HepG2 (cell line): ENCODE measurements around the gene ATP13A2.

ENCODE experiments used
- CAMTA2 ChIP-seq: sonication (generic); formaldehyde crosslinking; IDR thresholded peaks from 2 replicates; pipeline ENCODE4 v1.4.0; 2020; ENCODE audit warnings: mild to moderate bottlenecking, missing genetic modification reagents, borderline replicate concordance
- CTCF ChIP-seq: sonication (generic); formaldehyde crosslinking; IDR thresholded peaks from 2 replicates; pipeline ENCODE4 v1.5.0; 2020; ENCODE audit warnings: mild to moderate bottlenecking, missing genetic modification reagents, moderate library complexity
- EP300 ChIP-seq, 3 experiments: sonication (generic) in 1 of 3; formaldehyde crosslinking in 1 of 3; IDR thresholded peaks; 2 replicates each; pipeline versions ENCODE4 v1.5.1 to v1.6.1; 2011 to 2020; ENCODE audit warnings: low read depth in 2 of 3, low read length in 2 of 3, borderline replicate concordance in 1 of 3, improper control_type of control experiment in 1 of 3, mild to moderate bottlenecking in 1 of 3, missing genetic modification reagents in 1 of 3, moderate library complexity in 1 of 3
- EZH2 ChIP-seq: conservative IDR thresholded peaks from 2 replicates; pipeline ENCODE4 v1.6.1; 2012; ENCODE audit warnings: mild to moderate bottlenecking, low read depth, low read length, moderate library complexity
- KMT2A ChIP-seq: sonication (generic); formaldehyde crosslinking; IDR thresholded peaks from 2 replicates; pipeline ENCODE4 v1.4.0; 2020; ENCODE audit warnings: missing genetic modification reagents
- NR1H2 ChIP-seq: sonication (generic); formaldehyde crosslinking; IDR thresholded peaks from 2 replicates; pipeline ENCODE4 v1.8.1; 2022; ENCODE audit warnings: low read depth, missing genetic modification reagents, borderline replicate concordance
- SP2 ChIP-seq: sonication (generic); formaldehyde crosslinking; IDR thresholded peaks from 2 replicates; pipeline ENCODE4 v1.5.1; 2020; ENCODE audit warnings: mild to moderate bottlenecking, missing genetic modification reagents
- ZBTB8A ChIP-seq: sonication (generic); formaldehyde crosslinking; IDR thresholded peaks from 2 replicates; pipeline ENCODE4 v1.4.0; 2020; ENCODE audit warnings: mild to moderate bottlenecking, low read depth, missing genetic modification reagents, borderline replicate concordance
- ZFP1 ChIP-seq: IDR thresholded peaks from 2 replicates; pipeline ENCODE4 v1.6.1; 2016
- ZNF510 ChIP-seq: sonication (generic); formaldehyde crosslinking; IDR thresholded peaks from 2 replicates; pipeline ENCODE4 v1.4.0; 2020; ENCODE audit warnings: low read depth, mild to moderate bottlenecking, missing genetic modification reagents
- TF ChIP-seq, protein P1 (sequence below): sonication (generic); formaldehyde crosslinking; IDR thresholded peaks from 2 replicates; pipeline ENCODE4 v1.4.0; 2020; ENCODE audit warnings: missing genetic modification reagents
- TF ChIP-seq, protein P2 (sequence below): sonication (generic); formaldehyde crosslinking; IDR thresholded peaks from 2 replicates; pipeline ENCODE4 v1.4.0; 2020; ENCODE audit warnings: missing genetic modification reagents

GRCh38 chr1:16975838-16976237 lies 35.9 kb downstream of the ATP13A2 start:
- no peak for TF ChIP-seq NR1H2 (CRISPR knock-in tag)
- no peak for TF ChIP-seq CTCF (CRISPR knock-in tag)
- no peak for TF ChIP-seq EZH2
- TF ChIP-seq CAMTA2 (CRISPR knock-in tag) = no peak
- TF ChIP-seq, protein P1, sequence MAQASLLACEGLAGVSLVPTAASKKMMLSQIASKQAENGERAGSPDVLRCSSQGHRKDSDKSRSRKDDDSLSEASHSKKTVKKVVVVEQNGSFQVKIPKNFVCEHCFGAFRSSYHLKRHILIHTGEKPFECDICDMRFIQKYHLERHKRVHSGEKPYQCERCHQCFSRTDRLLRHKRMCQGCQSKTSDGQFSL (CRISPR knock-in tag) = no peak
- TF ChIP-seq SP2 (CRISPR knock-in tag) = no peak
- no peak for TF ChIP-seq KMT2A (CRISPR knock-in tag)
- no peak for TF ChIP-seq ZFP1 (CRISPR knock-in tag)
- no peak for TF ChIP-seq ZBTB8A (CRISPR knock-in tag)
- TF ChIP-seq EP300 (IDR thresholded peaks at IDR 0.05; ENCODE audit: low read depth in 2 of 2, low read length in 2 of 2) = no peak
- TF ChIP-seq EP300 (CRISPR knock-in tag; IDR thresholded peaks at IDR 0.05; ENCODE audit: borderline replicate concordance) = no peak
- TF ChIP-seq, protein P2, sequence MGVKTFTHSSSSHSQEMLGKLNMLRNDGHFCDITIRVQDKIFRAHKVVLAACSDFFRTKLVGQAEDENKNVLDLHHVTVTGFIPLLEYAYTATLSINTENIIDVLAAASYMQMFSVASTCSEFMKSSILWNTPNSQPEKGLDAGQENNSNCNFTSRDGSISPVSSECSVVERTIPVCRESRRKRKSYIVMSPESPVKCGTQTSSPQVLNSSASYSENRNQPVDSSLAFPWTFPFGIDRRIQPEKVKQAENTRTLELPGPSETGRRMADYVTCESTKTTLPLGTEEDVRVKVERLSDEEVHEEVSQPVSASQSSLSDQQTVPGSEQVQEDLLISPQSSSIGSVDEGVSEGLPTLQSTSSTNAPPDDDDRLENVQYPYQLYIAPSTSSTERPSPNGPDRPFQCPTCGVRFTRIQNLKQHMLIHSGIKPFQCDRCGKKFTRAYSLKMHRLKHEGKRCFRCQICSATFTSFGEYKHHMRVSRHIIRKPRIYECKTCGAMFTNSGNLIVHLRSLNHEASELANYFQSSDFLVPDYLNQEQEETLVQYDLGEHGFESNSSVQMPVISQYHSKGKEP (CRISPR knock-in tag) = no peak
- TF ChIP-seq ZNF510 (CRISPR knock-in tag) = no peak
